H9 (cell line): ENCODE data around the gene SREBF1. TPM values are rescaled to one million over a fixed set of nuclear protein-coding genes. Genes with fewer than 3 reads are reported as not detected.

Source experiments
- DNase-seq: peaks from one replicate; pipeline ENCODE4 v3.0.0-alpha.2; 2017
- H2AFZ ChIP-seq: one replicate; pipeline ENCODE4 v1.6.1; 2013; ENCODE audit warnings: mild to moderate bottlenecking, low read length, control low read depth, moderate library complexity
- H2AK5ac ChIP-seq: 2 replicates; pipeline ENCODE4 v1.6.1; 2013; ENCODE audit warnings: low read length, control low read depth, mixed read lengths; ENCODE audit not compliant: insufficient read length
- H2BK120ac ChIP-seq: one replicate; pipeline ENCODE4 v1.6.1; 2013; ENCODE audit warnings: low read depth, mild to moderate bottlenecking, low read length, control low read depth, inconsistent platforms; ENCODE audit not compliant: poor library complexity, severe bottlenecking
- H2BK12ac ChIP-seq: 2 replicates; pipeline ENCODE4 v1.6.1; 2013; ENCODE audit warnings: low read length, control low read depth, mixed read lengths, low read depth; ENCODE audit not compliant: insufficient read length
- H2BK15ac ChIP-seq: 2 replicates; pipeline ENCODE4 v1.6.1; 2013; ENCODE audit warnings: low read depth, low read length, control low read depth
- H2BK20ac ChIP-seq: one replicate; pipeline ENCODE4 v1.6.1; 2013; ENCODE audit warnings: low read depth, mild to moderate bottlenecking, low read length, control low read depth, inconsistent platforms; ENCODE audit not compliant: poor library complexity, severe bottlenecking
- H2BK5ac ChIP-seq: 2 replicates; pipeline ENCODE4 v1.6.1; 2013; ENCODE audit warnings: low read length, control low read depth, mixed read lengths; ENCODE audit not compliant: insufficient read length
- H3K14ac ChIP-seq: 2 replicates; pipeline ENCODE4 v1.6.1; 2013; ENCODE audit warnings: low read length, control low read depth; ENCODE audit not compliant: insufficient read depth
- H3K18ac ChIP-seq: 2 replicates; pipeline ENCODE4 v1.6.1; 2013; ENCODE audit warnings: low read depth, mild to moderate bottlenecking, mixed read lengths, low read length, control low read depth; ENCODE audit not compliant: insufficient read length
- H3K23ac ChIP-seq: 2 replicates; pipeline ENCODE4 v1.6.1; 2013; ENCODE audit warnings: low read length, control low read depth, mixed read lengths, low read depth; ENCODE audit not compliant: insufficient read length
- H3K23me2 ChIP-seq: 2 replicates; pipeline ENCODE4 v1.6.1; 2013; ENCODE audit warnings: low read depth, mild to moderate bottlenecking, mixed read lengths, low read length, control low read depth; ENCODE audit not compliant: insufficient read length, poor library complexity, severe bottlenecking
- H3K27ac ChIP-seq: 2 replicates; pipeline ENCODE4 v1.5.1; 2013; ENCODE audit warnings: low read length, control low read depth, mixed read lengths, low read depth; ENCODE audit not compliant: insufficient read length
- H3K27me3 ChIP-seq: 2 replicates; pipeline ENCODE4 v1.6.1; 2013; ENCODE audit warnings: low read length, control low read depth, inconsistent platforms; ENCODE audit not compliant: insufficient read depth
- H3K4ac ChIP-seq: 2 replicates; pipeline ENCODE4 v1.6.1; 2013; ENCODE audit warnings: low read depth, mild to moderate bottlenecking, control low read depth, inconsistent platforms, low read length, moderate library complexity
- H3K4me1 ChIP-seq: 2 replicates; pipeline ENCODE4 v1.6.1; 2013; ENCODE audit warnings: low read length, control low read depth, inconsistent platforms; ENCODE audit not compliant: insufficient read depth
- H3K4me2 ChIP-seq: 2 replicates; pipeline ENCODE4 v1.6.1; 2013; ENCODE audit warnings: low read length, control low read depth, mixed read lengths; ENCODE audit not compliant: insufficient read length, insufficient read depth
- H3K56ac ChIP-seq: 2 replicates; pipeline ENCODE4 v1.6.1; 2013; ENCODE audit warnings: low read depth, mild to moderate bottlenecking, mixed read lengths, low read length, control low read depth; ENCODE audit not compliant: insufficient read length
- H3K79me1 ChIP-seq: 2 replicates; pipeline ENCODE4 v1.6.1; 2013; ENCODE audit warnings: low read depth, mild to moderate bottlenecking, moderate library complexity, low read length, control low read depth, inconsistent platforms; ENCODE audit not compliant: insufficient read depth, poor library complexity, severe bottlenecking
- H3K79me2 ChIP-seq: 2 replicates; pipeline ENCODE4 v1.6.1; 2013; ENCODE audit warnings: low read length, control low read depth, inconsistent platforms; ENCODE audit not compliant: insufficient read depth
- H3K9ac ChIP-seq: 2 replicates; pipeline ENCODE4 v1.6.1; 2013; ENCODE audit warnings: low read length, control low read depth, mixed read lengths; ENCODE audit not compliant: insufficient read length; ENCODE audit errors: extremely low read depth
- H3K9me3 ChIP-seq: one replicate; pipeline ENCODE4 v1.6.1; 2013; ENCODE audit warnings: low read depth, low read length, inconsistent platforms; ENCODE audit not compliant: control insufficient read depth
- H3T11ph ChIP-seq: one replicate; pipeline ENCODE4 v1.6.1; 2013; ENCODE audit warnings: mild to moderate bottlenecking, low read length, control low read depth, inconsistent platforms
- H4K20me1 ChIP-seq: one replicate; pipeline ENCODE4 v1.6.1; 2013; ENCODE audit not compliant: control insufficient read depth, insufficient read length, insufficient read depth
- H4K5ac ChIP-seq: 2 replicates; pipeline ENCODE4 v1.6.1; 2013; ENCODE audit warnings: low read depth, mild to moderate bottlenecking, mixed read lengths, low read length, control low read depth; ENCODE audit not compliant: insufficient read length
- H4K8ac ChIP-seq: replicated peaks from 2 replicates; pipeline ENCODE4 v1.6.1; 2013; ENCODE audit warnings: low read length, control low read depth, mixed read lengths, low read depth; ENCODE audit not compliant: insufficient read length
- H4K91ac ChIP-seq: 2 replicates; pipeline ENCODE4 v1.6.1; 2013; ENCODE audit warnings: low read depth, mild to moderate bottlenecking, moderate library complexity, mixed read lengths, low read length, control low read depth; ENCODE audit not compliant: insufficient read length
- H3K27ac Mint-ChIP-seq, 3 experiments: 2 replicates in 2 of 3; 3 replicates in 1 of 3; pipeline ENCODE4 v1.8.0; 2020 to 2021; ENCODE audit warnings: mixed read lengths in 3 of 3, mild to moderate bottlenecking in 1 of 3, moderate library complexity in 1 of 3
- H3K27me3 Mint-ChIP-seq: 2 replicates; pipeline ENCODE4 v1.8.0; 2021; ENCODE audit warnings: low read depth, mild to moderate bottlenecking, moderate library complexity, mixed read lengths
- H3K36me3 Mint-ChIP-seq, 3 experiments: 2 replicates in 2 of 3; 3 replicates in 1 of 3; pipeline ENCODE4 v1.8.0; 2020 to 2021; ENCODE audit warnings: low read depth in 3 of 3, mixed read lengths in 3 of 3; ENCODE audit not compliant: insufficient read depth in 1 of 3
- H3K4me1 Mint-ChIP-seq, 2 experiments: 2 replicates each; pipeline ENCODE4 v1.8.0; 2020; ENCODE audit warnings: mixed read lengths in 2 of 2
- H3K4me3 Mint-ChIP-seq, 2 experiments: 2 replicates in 1 of 2; 3 replicates in 1 of 2; pipeline ENCODE4 v1.8.0; 2020 to 2021; ENCODE audit warnings: mild to moderate bottlenecking in 2 of 2, mixed read lengths in 2 of 2, moderate library complexity in 1 of 2
- H3K9me3 Mint-ChIP-seq, 2 experiments: 2 replicates in 1 of 2; 3 replicates in 1 of 2; pipeline ENCODE4 v1.8.0; 2020; ENCODE audit warnings: mild to moderate bottlenecking in 2 of 2, mixed read lengths in 2 of 2, moderate library complexity in 1 of 2
- CTCF ChIP-seq: fragments of 200-600 bp; sonication (generic); conservative IDR thresholded peaks from 3 replicates; pipeline ENCODE4 v1.8.0; 2021; ENCODE audit warnings: antibody characterized with exemption, mild to moderate bottlenecking
- WGBS: extraction: QIAGEN DNeasy Blood & Tissue Kit; methylation state at CpG from one replicate; pipeline ENCODE4 v1.1.7; 2013; ENCODE audit warnings: missing lambda C conversion rate, low lambda C conversion rate, mixed read lengths; ENCODE audit not compliant: insufficient read length; ENCODE audit errors: extremely low coverage; 5-methylcytosine and 5-hydroxymethylcytosine counted together
- total RNA-seq: library from RNA; stranded (reverse); gene quantifications from 2 replicates; pipeline ENCODE4 v1.2.1, GENCODE V29; 2021

Gene SREBF1
- total RNA-seq, 1 experiment from 2014 or later, result 81.9 TPM

- Histone ChIP-seq H2AFZ (no peak overlapping the region), H3K79me1 (no peaks in the 10 kb centered on the region), H2BK20ac (no peak overlapping the region), H4K20me1 (peaks cover 4% of the 10 kb centered on the region), H3T11ph (no peak overlapping the region), H2AK5ac (no peak overlapping the region), H3K14ac (no peak overlapping the region), H4K91ac (no peak overlapping the region), H3K18ac (no peak overlapping the region), H3K23me2 (peaks cover 20% of the 10 kb centered on the region), H4K8ac (no peak overlapping the region), H3K9me3 (no peaks in the 10 kb centered on the region), H3K79me2 (no peaks in the 10 kb centered on the region), H3K9ac (no peak overlapping the region), H2BK5ac (no peak overlapping the region), H2BK12ac (no peak overlapping the region), H2BK15ac (no peak overlapping the region), H3K4ac (no peak overlapping the region), H2BK120ac (no peak overlapping the region), H4K5ac (no peak overlapping the region), H3K27ac (no peak overlapping the region), H3K23ac (no peak overlapping the region), H3K4me1 (peaks cover under 1% of the 10 kb centered on the region; the same call in 1 of the 2 replicates), H3K4me2 (no peak overlapping the region), H3K27me3 (no peaks in the 10 kb centered on the region; the same call in 1 of the 2 replicates), H3K56ac (no peak overlapping the region)
- no peak for DNase-seq
- WGBS, result no CpG with 5 or more reads among the region's 2 CpGs
- H3K4me3 Mint-ChIP-seq, result no peak overlapping the region
- H3K4me1 Mint-ChIP-seq, result peaks cover 33 to 63% of the 10 kb centered on the region in 2 experiments
- H3K9me3 Mint-ChIP-seq, result no peaks in the 10 kb centered on the region; a peak in 1 of 5 replicates
- peaks cover 73% of the 10 kb centered on the region for H3K27me3 Mint-ChIP-seq
- peak overlapping the region in 1 of 3 experiments; percentile 87; a peak in 2 of 7 replicates for H3K27ac Mint-ChIP-seq
- no peaks in the 10 kb centered on the region; a peak in 1 of 7 replicates for H3K36me3 Mint-ChIP-seq
- no peak for TF ChIP-seq CTCF
These were observed 49.8 kb downstream of the SREBF1 start for GRCh38 chr17:17786998-17787397.
